H1 (cell line): ENCODE data around the gene ZNF629. TPM values are rescaled to one million over a fixed set of nuclear protein-coding genes. Genes with fewer than 3 reads are reported as not detected.

Experiments
- CTCF ChIA-PET: fragments of 300-600 bp; sonication (Branson Sonifier 250); formaldehyde crosslinking; loops from one replicate; lab custom pipeline; 2021; ENCODE audit not compliant: partially characterized antibody; lab: Charles Lee
- POLR2A ChIA-PET: fragments of 300-600 bp; sonication (Branson Sonifier 250); formaldehyde crosslinking; loops from one replicate; lab custom pipeline; 2021; ENCODE audit warnings: inconsistent platforms; ENCODE audit not compliant: partially characterized antibody; lab: Charles Lee
- DNase-seq, 2 experiments: peaks; one replicate each; pipeline versions ENCODE4 v3.0.0 to v3.0.0-alpha.2; 2010 to 2022; ENCODE audit warnings: low spot score in 2 of 2, low read depth in 1 of 2, mixed read lengths in 1 of 2
- FAIRE-seq: peaks from 2 replicates; lab custom pipeline; 2011; peaks lifted over from hg19 to GRCh38; lab: Jason Lieb, UNC
- H2AFZ ChIP-seq: 2 replicates; pipeline ENCODE4 v1.8.1; 2012; ENCODE audit warnings: low read length, inconsistent platforms
- H2AK5ac ChIP-seq: 2 replicates; pipeline ENCODE4 v1.6.1; 2013; ENCODE audit warnings: low read depth, low read length
- H2BK120ac ChIP-seq: replicated peaks from 2 replicates; pipeline ENCODE3; 2013; ENCODE audit warnings: low read depth, low read length, inconsistent platforms
- H2BK12ac ChIP-seq: 2 replicates; pipeline ENCODE4 v1.6.1; 2013; ENCODE audit warnings: low read depth, low read length
- H2BK15ac ChIP-seq: 2 replicates; pipeline ENCODE4 v1.6.1; 2013; ENCODE audit warnings: low read length
- H2BK20ac ChIP-seq: 2 replicates; pipeline ENCODE4 v1.6.1; 2013; ENCODE audit warnings: low read length
- H2BK5ac ChIP-seq: 2 replicates; pipeline ENCODE4 v1.6.1; 2013; ENCODE audit warnings: low read depth, low read length
- H3K14ac ChIP-seq: 2 replicates; pipeline ENCODE4 v1.6.1; 2013; ENCODE audit warnings: inconsistent platforms; ENCODE audit not compliant: insufficient read length
- H3K18ac ChIP-seq: 2 replicates; pipeline ENCODE4 v1.6.1; 2013; ENCODE audit warnings: low read length; ENCODE audit errors: extremely low read depth
- H3K23ac ChIP-seq: 2 replicates; pipeline ENCODE4 v1.6.1; 2013; ENCODE audit warnings: inconsistent platforms; ENCODE audit not compliant: insufficient read length
- H3K23me2 ChIP-seq: 2 replicates; pipeline ENCODE4 v1.6.1; 2013; ENCODE audit warnings: low read depth, low read length
- H3K27ac ChIP-seq: 2 replicates; pipeline ENCODE4 v1.6.1; 2011; ENCODE audit warnings: low read depth, low read length, inconsistent platforms
- H3K27me3 ChIP-seq, 4 experiments: replicated peaks in 1 of 4; 1 replicate in 1 of 4; 2 replicates in 3 of 4; pipeline versions ENCODE4 v1.6.1 to v1.8.1; 2011 to 2013; ENCODE audit warnings: low read length in 3 of 4, mild to moderate bottlenecking in 3 of 4, inconsistent platforms in 2 of 4, mixed read lengths in 2 of 4, moderate library complexity in 1 of 4; ENCODE audit not compliant: control insufficient read depth in 3 of 4, insufficient read depth in 3 of 4; ENCODE audit errors: extremely low read depth in 1 of 4
- H3K36me3 ChIP-seq, 4 experiments: 2 replicates each; pipeline versions ENCODE4 v1.6.1 to v1.8.1; 2011 to 2013; ENCODE audit warnings: mild to moderate bottlenecking in 4 of 4, low read length in 3 of 4, moderate library complexity in 2 of 4, control low read depth in 1 of 4, inconsistent platforms in 1 of 4; ENCODE audit not compliant: insufficient read depth in 4 of 4, control insufficient read depth in 2 of 4
- H3K4ac ChIP-seq: replicated peaks from 2 replicates; pipeline ENCODE3; 2013; ENCODE audit warnings: low read length, low read depth, mixed read lengths, inconsistent platforms; ENCODE audit not compliant: insufficient read length
- H3K4me1 ChIP-seq, 4 experiments: replicated peaks in 1 of 4; 1 replicate in 1 of 4; 2 replicates in 3 of 4; pipeline versions ENCODE4 v1.6.1 to v1.8.1; 2011 to 2013; ENCODE audit warnings: low read length in 3 of 4, inconsistent platforms in 2 of 4, mixed read lengths in 1 of 4; ENCODE audit not compliant: insufficient read depth in 4 of 4, control insufficient read depth in 3 of 4
- H3K4me2 ChIP-seq, 2 experiments: 2 replicates each; pipeline versions ENCODE4 v1.6.1 to v1.8.1; 2011 to 2013; ENCODE audit warnings: low read depth in 2 of 2, low read length in 2 of 2, control low read depth in 1 of 2, inconsistent platforms in 1 of 2, mild to moderate bottlenecking in 1 of 2; ENCODE audit not compliant: insufficient read depth in 1 of 2
- H3K4me3 ChIP-seq, 4 experiments: fragments of 200-600, 300-600 bp in 1 of 4; sonication (generic), shearing (Covaris generic), sonication (Bioruptor Twin) in 1 of 4; 2 replicates each; pipeline versions ENCODE4 v1.5.1 to v1.8.1; 2011 to 2016; ENCODE audit warnings: low read length in 4 of 4, low read depth in 3 of 4, control low read depth in 2 of 4, inconsistent platforms in 2 of 4, mild to moderate bottlenecking in 2 of 4, mixed read lengths in 1 of 4, moderate library complexity in 1 of 4; ENCODE audit not compliant: insufficient read depth in 2 of 4; ENCODE audit errors: extremely low read depth in 1 of 4
- H3K56ac ChIP-seq: replicated peaks from 2 replicates; pipeline ENCODE3; 2013; ENCODE audit warnings: low read depth, mild to moderate bottlenecking, mixed read lengths, low read length, inconsistent platforms; ENCODE audit not compliant: insufficient read length
- H3K79me1 ChIP-seq: 2 replicates; pipeline ENCODE4 v1.6.1; 2013; ENCODE audit warnings: low read depth, low read length, control low read depth
- H3K79me2 ChIP-seq, 2 experiments: 2 replicates each; pipeline versions ENCODE4 v1.6.1 to v1.8.1; 2012 to 2013; ENCODE audit warnings: low read length in 2 of 2, mild to moderate bottlenecking in 2 of 2, inconsistent platforms in 1 of 2; ENCODE audit not compliant: insufficient read depth in 2 of 2, control insufficient read depth in 1 of 2
- H3K9ac ChIP-seq, 4 experiments: replicated peaks in 1 of 4; 1 replicate in 1 of 4; 2 replicates in 3 of 4; pipeline versions ENCODE4 v1.6.1 to v1.8.1; 2011 to 2013; ENCODE audit warnings: low read depth in 3 of 4, low read length in 3 of 4, control low read depth in 2 of 4, mild to moderate bottlenecking in 2 of 4, moderate library complexity in 2 of 4, inconsistent platforms in 1 of 4; ENCODE audit errors: extremely low read depth in 1 of 4
- H3K9me3 ChIP-seq, 2 experiments: 2 replicates each; pipeline versions ENCODE4 v1.6.1 to v1.8.1; 2012 to 2013; ENCODE audit warnings: mild to moderate bottlenecking in 2 of 2, moderate library complexity in 2 of 2, control low read depth in 1 of 2, inconsistent platforms in 1 of 2, low read depth in 1 of 2, low read length in 1 of 2, mixed read lengths in 1 of 2; ENCODE audit not compliant: insufficient read depth in 2 of 2
- H4K20me1 ChIP-seq, 2 experiments: replicated peaks in 1 of 2; 2 replicates each; pipeline versions ENCODE3 to v1.8.1; 2011 to 2013; ENCODE audit warnings: inconsistent platforms in 2 of 2, low read length in 2 of 2, mild to moderate bottlenecking in 1 of 2; ENCODE audit not compliant: insufficient read depth in 2 of 2, control insufficient read depth in 1 of 2
- H4K5ac ChIP-seq: 2 replicates; pipeline ENCODE4 v1.6.1; 2013; ENCODE audit warnings: low read length, low read depth, mixed read lengths, inconsistent platforms; ENCODE audit not compliant: insufficient read length
- H4K8ac ChIP-seq: 2 replicates; pipeline ENCODE4 v1.8.0; 2013; ENCODE audit warnings: mild to moderate bottlenecking, moderate library complexity, low read length, inconsistent platforms; ENCODE audit not compliant: insufficient read depth; ENCODE audit errors: extremely low read depth
- H4K91ac ChIP-seq: replicated peaks from 2 replicates; pipeline ENCODE3; 2013; ENCODE audit warnings: low read length, mixed read lengths, inconsistent platforms; ENCODE audit not compliant: insufficient read length
- CBX5 ChIP-seq: fragments of 300-800, 300-1000 bp; sonication (generic); IDR thresholded peaks from 2 replicates; pipeline ENCODE4 v1.7.1; 2016; ENCODE audit warnings: antibody characterized with exemption, low read length, low read depth
- CTBP2 ChIP-seq: IDR thresholded peaks from 2 replicates; pipeline ENCODE4 v1.7.0; 2011; ENCODE audit warnings: borderline replicate concordance, mild to moderate bottlenecking, moderate library complexity, mixed read lengths, low read length; ENCODE audit not compliant: insufficient read depth, insufficient read length
- YY1 ChIP-seq: IDR thresholded peaks from 2 replicates; pipeline ENCODE4 v1.6.1; 2011; ENCODE audit warnings: low read depth, mild to moderate bottlenecking, low read length
- WGBS, 2 experiments: shearing (Covaris generic) in 1 of 2; methylation state at CpG; one replicate each; pipeline versions ENCODE4 v1.1.6 to v1.1.7; 2013 to 2015; ENCODE audit warnings: low lambda C conversion rate in 2 of 2, mixed read lengths in 2 of 2, inconsistent platforms in 1 of 2, low coverage in 1 of 2, missing lambda C conversion rate in 1 of 2; ENCODE audit not compliant: insufficient replicate concordance in 2 of 2, insufficient coverage in 1 of 2, insufficient read length in 1 of 2; ENCODE audit errors: extremely low coverage in 1 of 2, missing lambda C conversion rate in 1 of 2; 5-methylcytosine and 5-hydroxymethylcytosine counted together
- polyA plus RNA-seq, 7 experiments: library from polyadenylated mRNA; depleted of rRNA in 3 of 7; stranded (reverse) in 5 of 7; unstranded in 2 of 7; fragments of >200 nt in 5 of 7; fragments of 200-250 nt in 2 of 7; gene quantifications; 1 replicate in 5 of 7; 2 replicates in 1 of 7; 4 replicates in 1 of 7; pipeline versions ENCODE4 v1.2.1 to v1.2.3, GENCODE V29; 2011 to 2013; ENCODE audit warnings: missing spikeins in 2 of 7, mixed read lengths in 2 of 7
- total RNA-seq: library from RNA; stranded (reverse); fragmentation: NEBNext Ultra II Directional; extraction: Animal tissue kit (Norgen Biotek cat#: 25700); gene quantifications from 2 replicates; pipeline ENCODE4 v1.2.1, GENCODE V29; 2021

ZNF629 gene
- total and polyA plus RNA-seq, 2 of the 8 experiments (the other 6 are each of a cell fraction or from before 2014, with no cell fraction given): 11.0 to 19.5 TPM

DNA sequence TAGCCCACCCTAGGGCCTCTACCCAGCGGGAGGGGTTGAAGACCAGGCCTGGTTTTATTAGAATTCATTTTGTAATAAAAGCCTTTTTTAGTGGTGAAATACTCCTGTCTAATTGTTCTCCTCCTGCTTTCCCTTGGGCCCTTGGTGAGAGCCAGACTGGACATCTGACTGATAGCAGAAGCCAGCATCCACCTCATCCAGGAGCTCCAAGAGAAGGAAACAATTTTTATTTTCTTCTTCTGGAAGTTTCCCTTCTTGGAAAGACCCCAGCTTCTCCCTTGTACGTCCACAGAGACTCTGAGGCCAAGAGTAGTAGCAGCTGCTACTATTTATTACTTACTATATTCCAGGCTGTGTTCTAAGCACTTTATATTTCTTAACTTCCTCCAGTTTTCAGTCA, 42.8 kb downstream of the ZNF629 start:
- Histone ChIP-seq H4K20me1 (peaks cover 2 to 3% of the 10 kb centered on the region in 2 experiments), H3K27me3 (no peaks in the 10 kb centered on the region), H3K36me3 (peaks cover 0 to 18% (median 2%) of the 10 kb centered on the region in 4 experiments; a peak in 5 of 8 replicates), H2BK5ac (no peak overlapping the region), H2BK12ac (no peak overlapping the region), H3K4me2 (no peak overlapping the region), H3K79me1 (no peaks in the 10 kb centered on the region), H3K4ac (no peak overlapping the region), H4K8ac (no peak overlapping the region), H3K4me3 (no peak overlapping the region), H3K9me3 (no peaks in the 10 kb centered on the region), H3K56ac (no peak overlapping the region), H3K9ac (no peak overlapping the region), H3K23me2 (peaks cover 5% of the 10 kb centered on the region; the same call in 1 of the 2 replicates), H2BK20ac (no peak overlapping the region), H4K5ac (no peak overlapping the region), H3K18ac (no peak overlapping the region), H2BK15ac (no peak overlapping the region), H2AFZ (no peak overlapping the region), H3K23ac (no peak overlapping the region), H2AK5ac (no peak overlapping the region), H3K14ac (no peak overlapping the region), H3K79me2 (no peaks in the 10 kb centered on the region; a peak in 1 of 4 replicates), H3K27ac (no peak overlapping the region), H3K4me1 (peaks cover 0 to 7% (median 2%) of the 10 kb centered on the region in 4 experiments; a peak in 5 of 7 replicates), H2BK120ac (no peak overlapping the region), H4K91ac (no peak overlapping the region)
- POLR2A ChIA-PET: interaction anchor here (0.8 to 1.3 kb wide), 4 partner anchors 9 to 32 kb away, joined by 3 to 4 read pairs (median 4); partner anchors contain the start of genes CFAP119 and RNF40
- CTCF ChIA-PET: no interaction called here
- DNase-seq: no peak
- WGBS, 2 experiments: 83% methylated on average over 2 of the region's 2 CpGs; no CpG with 5 or more reads in 1 of the 2 experiments
- no peak for TF ChIP-seq YY1
- TF ChIP-seq CBX5: no peak
- TF ChIP-seq CTBP2: no peak
- FAIRE-seq: no peak
